GM12878 (cell line): ENCODE results near the gene HOXD13. TPM values are rescaled to one million over a fixed set of nuclear protein-coding genes. Genes with fewer than 3 reads are reported as not detected.
A peak's percentile ranks its signal among the peaks of the same experiment; 100 is the strongest.

Source experiments
- ATAC-seq: fragments of 200-7000 bp; cut with Tn5 transposase; 3 replicates; pipeline ENCODE4 v1.9.1; 2020; ENCODE audit warnings: mild to moderate bottlenecking, moderate library complexity
- BruUV-seq: library from RNA; stranded (reverse); fragments of 400-500 nt; replicated peaks from 2 replicates; lab custom pipeline; 2021; lab: Mats Ljungman, UMichigan
- CTCF ChIA-PET: fragments of 300-600 bp; sonication (Branson Sonifier 250); formaldehyde crosslinking; extraction: SDS; loops from one replicate; lab custom pipeline; 2021; ENCODE audit warnings: inconsistent platforms; lab: Yijun Ruan, JAX
- POLR2A ChIA-PET: fragments of 350-600 bp; formaldehyde crosslinking; extraction: SDS; loops from one replicate; lab custom pipeline; 2021; ENCODE audit warnings: inconsistent platforms; lab: Charles Lee
- RAD21 ChIA-PET: fragments of 300-600 bp; sonication (Branson Sonifier 250); formaldehyde crosslinking; loops from one replicate; lab custom pipeline; 2023; ENCODE audit warnings: antibody characterized with exemption; ENCODE audit not compliant: unreplicated experiment; lab: Charles Lee
- SMC1A ChIA-PET: fragments of 300-600 bp; sonication (Branson Sonifier 250); formaldehyde crosslinking; loops from one replicate; lab custom pipeline; 2023; ENCODE audit not compliant: unreplicated experiment, uncharacterized antibody; lab: Charles Lee
- DNase-seq: peaks from one replicate; pipeline ENCODE4 v3.0.0-alpha.2; 2011; ENCODE audit warnings: low read depth, low spot score
- FAIRE-seq: peaks from 3 replicates; lab custom pipeline; 2011; peaks lifted over from hg19 to GRCh38; lab: Jason Lieb, UNC
- H2AFZ ChIP-seq: 2 replicates; pipeline ENCODE4 v1.6.0; 2011; ENCODE audit warnings: low read depth, low read length, control low read depth; ENCODE audit not compliant: control insufficient read depth
- H3K27ac ChIP-seq: 2 replicates; pipeline ENCODE4 v1.5.1; 2011; ENCODE audit warnings: control low read depth; ENCODE audit not compliant: control insufficient read depth, insufficient read depth
- H3K27me3 ChIP-seq, 2 experiments: replicated peaks in 1 of 2; 2 replicates each; pipeline versions ENCODE4 v1.6.0 to v1.6.1; 2011; ENCODE audit warnings: low read length in 1 of 2; ENCODE audit not compliant: control insufficient read depth in 2 of 2, insufficient read depth in 2 of 2
- H3K36me3 ChIP-seq, 2 experiments: 2 replicates each; pipeline ENCODE4 v1.5.1; 2011; ENCODE audit warnings: low read length in 1 of 2; ENCODE audit not compliant: control insufficient read depth in 2 of 2, insufficient read depth in 2 of 2
- H3K4me1 ChIP-seq: 2 replicates; pipeline ENCODE4 v1.6.1; 2011; ENCODE audit warnings: mild to moderate bottlenecking, low read length, moderate library complexity, mixed read lengths; ENCODE audit not compliant: control insufficient read depth, insufficient read depth
- H3K4me2 ChIP-seq: 2 replicates; pipeline ENCODE4 v1.6.0; 2011; ENCODE audit warnings: control low read depth; ENCODE audit not compliant: control insufficient read depth, insufficient read depth
- H3K4me3 ChIP-seq: fragments of 200-600 bp; sonication (generic); 2 replicates; pipeline ENCODE4 v1.5.1; 2016
- H3K79me2 ChIP-seq: 2 replicates; pipeline ENCODE4 v1.6.0; 2011; ENCODE audit warnings: low read length; ENCODE audit not compliant: control insufficient read depth, insufficient read depth
- H3K9ac ChIP-seq: 2 replicates; pipeline ENCODE4 v1.8.0; 2011; ENCODE audit warnings: low read length, control low read depth, mixed read lengths; ENCODE audit not compliant: control insufficient read depth, insufficient read depth
- H3K9me3 ChIP-seq: replicated peaks from 3 replicates; pipeline ENCODE4 v1.5.1; 2011; ENCODE audit warnings: mild to moderate bottlenecking, low read length; ENCODE audit not compliant: control insufficient read depth, insufficient read depth
- H4K20me1 ChIP-seq: 2 replicates; pipeline ENCODE4 v1.6.0; 2011; ENCODE audit not compliant: control insufficient read depth, insufficient read depth
- ATF7 ChIP-seq: fragments of 450-650 bp; IDR thresholded peaks from 2 replicates; pipeline ENCODE4 v1.6.1; 2016; ENCODE audit warnings: low read depth, mild to moderate bottlenecking
- NR2C1 ChIP-seq: fragments of 450-650 bp; IDR thresholded peaks from 2 replicates; pipeline ENCODE4 v1.6.1; 2017; ENCODE audit warnings: antibody characterized with exemption, mild to moderate bottlenecking, moderate library complexity
- SIX5 ChIP-seq: IDR thresholded peaks from 2 replicates; pipeline ENCODE4 v1.6.1; 2011; ENCODE audit warnings: mild to moderate bottlenecking, low read depth, low read length, moderate library complexity; ENCODE audit not compliant: severe bottlenecking
- STAT3 ChIP-seq: IDR thresholded peaks from 2 replicates; pipeline ENCODE4 v1.6.1; 2011; ENCODE audit warnings: low read depth, low read length, improper control_type of control experiment
- SUZ12 ChIP-seq: fragments of 200-600 bp; sonication (generic); IDR thresholded peaks from one replicate; pipeline ENCODE4 v1.6.1; 2018; ENCODE audit warnings: antibody characterized with exemption, mild to moderate bottlenecking; ENCODE audit not compliant: unreplicated experiment
- WGBS: methylation state at CpG from one replicate; pipeline ENCODE4 v1.1.6; 2016; ENCODE audit warnings: low lambda C conversion rate; ENCODE audit not compliant: insufficient replicate concordance, insufficient coverage; ENCODE audit errors: missing lambda C conversion rate; 5-methylcytosine and 5-hydroxymethylcytosine counted together
- in situ Hi-C: fragments of 300-500 bp; cut with MboI; formaldehyde crosslinking; loops from 9 replicates; pipeline ENCODE4 v1.14.3; 2018; ENCODE audit warnings: mixed read lengths
- intact Hi-C: fragments of 100-400 bp; cut with micrococcal nuclease; formaldehyde crosslinking; loops from one replicate; pipeline ENCODE4 v1.14.2; 2022; ENCODE audit not compliant: unreplicated experiment
- polyA plus RNA-seq, 11 experiments: library from polyadenylated mRNA; depleted of rRNA in 4 of 11; unstranded in 6 of 11; stranded (reverse) in 5 of 11; fragments of >200 nt; fragmentation: Nextera tagmentation in 4 of 11; fragmentation: Illumina TruSeq in 1 of 11; extraction: Ambion mirVana in 4 of 11; extraction: Trizol in 1 of 11; gene quantifications; 1 replicate in 1 of 11; 2 replicates in 10 of 11; pipeline versions ENCODE4 v1.2.1 to v1.2.3, GENCODE V29; 2011 to 2016; ENCODE audit warnings: inconsistent platforms in 2 of 11, missing spikeins in 2 of 11, low read depth in 1 of 11
- total RNA-seq, 4 experiments: library from RNA; depleted of rRNA in 3 of 4; stranded (reverse); fragments of >200 nt in 3 of 4; fragmentation: Illumina TruSeq in 1 of 4; extraction: Trizol in 1 of 4; gene quantifications; 2 replicates each; pipeline versions ENCODE4 v1.2.1 to v1.2.3, GENCODE V29; 2013 to 2021
- TF ChIP-seq, protein P1 (sequence below): IDR thresholded peaks from 2 replicates; pipeline ENCODE4 v1.6.1; 2012; ENCODE audit warnings: low read length, inconsistent platforms

HOXD13 gene
- total and polyA plus RNA-seq, 10 of the 15 experiments (the other 5 are each of a cell fraction or from before 2014, with no cell fraction given): not detected

DNA sequence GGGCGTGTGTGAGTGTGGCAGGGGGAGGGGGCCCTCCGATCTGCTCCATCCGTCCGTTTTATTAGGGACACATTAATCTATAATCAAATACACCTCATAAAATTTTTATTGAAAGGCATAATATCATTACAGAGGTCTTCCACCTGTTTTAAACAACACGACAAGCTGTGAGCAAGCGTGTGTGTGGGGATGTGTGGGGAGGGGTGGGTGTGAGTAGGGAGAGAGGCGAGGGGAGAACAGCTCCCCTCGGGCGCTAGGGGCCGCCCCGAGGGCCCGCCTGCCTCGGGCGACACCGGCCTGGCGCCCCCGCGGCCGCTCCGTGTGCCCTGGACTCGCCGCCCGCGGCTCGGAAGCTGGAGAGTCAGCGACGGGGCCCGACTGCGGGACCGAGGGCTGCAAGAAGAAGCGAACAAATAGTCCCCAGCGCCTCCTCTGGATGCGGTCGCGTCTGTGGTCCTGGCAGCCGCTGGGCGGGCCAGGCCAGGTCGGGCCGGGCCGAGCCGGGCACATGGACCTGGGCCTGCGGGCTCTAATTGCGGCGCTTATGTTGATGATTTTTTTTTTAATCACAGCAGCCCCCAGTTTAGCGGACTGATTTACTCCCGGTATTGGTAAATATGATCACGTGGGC, 29.6 kb downstream of the HOXD13 start:
- no peak for FAIRE-seq
- no peak overlapping the region for H3K4me2 ChIP-seq
- WGBS: 42% methylated on average over 37 of the region's 47 CpGs

DNA sequence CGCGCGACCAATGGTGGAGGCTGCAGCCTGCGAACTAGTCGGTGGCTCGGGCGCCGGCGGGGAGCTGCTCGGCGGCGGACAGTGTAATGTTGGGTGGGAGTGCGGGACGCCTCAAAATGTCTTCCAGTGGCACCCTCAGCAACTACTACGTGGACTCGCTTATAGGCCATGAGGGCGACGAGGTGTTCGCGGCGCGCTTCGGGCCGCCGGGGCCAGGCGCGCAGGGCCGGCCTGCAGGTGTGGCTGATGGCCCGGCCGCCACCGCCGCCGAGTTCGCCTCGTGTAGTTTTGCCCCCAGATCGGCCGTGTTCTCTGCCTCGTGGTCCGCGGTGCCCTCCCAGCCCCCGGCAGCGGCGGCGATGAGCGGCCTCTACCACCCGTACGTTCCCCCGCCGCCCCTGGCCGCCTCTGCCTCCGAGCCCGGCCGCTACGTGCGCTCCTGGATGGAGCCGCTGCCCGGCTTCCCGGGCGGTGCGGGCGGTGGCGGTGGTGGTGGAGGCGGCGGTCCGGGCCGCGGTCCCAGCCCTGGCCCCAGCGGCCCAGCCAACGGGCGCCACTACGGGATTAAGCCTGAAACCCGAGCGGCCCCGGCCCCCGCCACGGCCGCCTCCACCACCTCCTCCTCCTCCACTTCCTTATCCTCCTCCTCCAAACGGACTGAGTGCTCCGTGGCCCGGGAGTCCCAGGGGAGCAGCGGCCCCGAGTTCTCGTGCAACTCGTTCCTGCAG, 30.3 kb downstream of the HOXD13 start, which contains the start of gene HOXD9:
TSS of gene HOXD9 (plus strand) at position 37 of the 728 bp plus-strand sequence. CDS start at position 87, 50 bp downstream.
- DNase-seq (no peak), ATAC-seq (no peak), FAIRE-seq (no peak)
- Histone ChIP-seq H3K9ac (no peak within 1 kb of the TSS), H3K36me3 (no peaks in the 10 kb centered on the region), H2AFZ (no peak within 1 kb of the TSS), H3K27me3 (peaks cover 5 to 30% of the 10 kb centered on the region in 2 experiments), H3K4me1 (no peaks in the 10 kb centered on the region), H3K27ac (no peak within 1 kb of the TSS), H3K4me3 (no peak within 1 kb of the TSS), H3K79me2 (no peaks in the 10 kb centered on the region), H3K9me3 (no peaks in the 10 kb centered on the region; the same call in 2 of the 3 replicates), H3K4me2 (no peak within 1 kb of the TSS), H4K20me1 (no peaks in the 10 kb centered on the region)
- RAD21 ChIA-PET: no interaction called here
- intact Hi-C loops (no loop called here), in situ Hi-C loops (loop anchor here (10.0 kb wide), 1 partner anchor 702 kb away; no protein-coding TSS in a partner anchor)
- peak; percentile 64 for TF ChIP-seq SUZ12
- no peak for TF ChIP-seq ATF7
- TF ChIP-seq, protein P1, sequence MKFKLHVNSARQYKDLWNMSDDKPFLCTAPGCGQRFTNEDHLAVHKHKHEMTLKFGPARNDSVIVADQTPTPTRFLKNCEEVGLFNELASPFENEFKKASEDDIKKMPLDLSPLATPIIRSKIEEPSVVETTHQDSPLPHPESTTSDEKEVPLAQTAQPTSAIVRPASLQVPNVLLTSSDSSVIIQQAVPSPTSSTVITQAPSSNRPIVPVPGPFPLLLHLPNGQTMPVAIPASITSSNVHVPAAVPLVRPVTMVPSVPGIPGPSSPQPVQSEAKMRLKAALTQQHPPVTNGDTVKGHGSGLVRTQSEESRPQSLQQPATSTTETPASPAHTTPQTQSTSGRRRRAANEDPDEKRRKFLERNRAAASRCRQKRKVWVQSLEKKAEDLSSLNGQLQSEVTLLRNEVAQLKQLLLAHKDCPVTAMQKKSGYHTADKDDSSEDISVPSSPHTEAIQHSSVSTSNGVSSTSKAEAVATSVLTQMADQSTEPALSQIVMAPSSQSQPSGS: no peak
- no peak for TF ChIP-seq SIX5
- POLR2A ChIA-PET: no interaction called here
- WGBS: 74% methylated on average over 42 of the region's 84 CpGs
- CTCF ChIA-PET: interaction anchor here (2.1 kb wide), 1 partner anchor 529 kb away, joined by 7 read pairs; no protein-coding TSS in a partner anchor
- BruUV-seq: no TSS peak
- SMC1A ChIA-PET: no interaction called here

More for the DNA sequence above, 29.6 kb downstream of the HOXD13 start:
- Histone ChIP-seq H3K79me2 (no peaks in the 10 kb centered on the region), H4K20me1 (no peaks in the 10 kb centered on the region), H3K4me3 (no peak overlapping the region), H2AFZ (no peak overlapping the region), H3K4me1 (no peaks in the 10 kb centered on the region), H3K9me3 (no peaks in the 10 kb centered on the region; the same call in 2 of the 3 replicates), H3K27ac (no peak overlapping the region), H3K36me3 (no peaks in the 10 kb centered on the region), H3K27me3 (peaks cover 5 to 35% of the 10 kb centered on the region in 2 experiments), H3K9ac (no peak overlapping the region)
- ATAC-seq (no peak), DNase-seq (no peak)
- CTCF ChIA-PET: interaction anchor here (2.1 kb wide), 1 partner anchor 530 kb away, joined by 7 read pairs; no protein-coding TSS in a partner anchor
- TF ChIP-seq STAT3 (no peak), SUZ12 (peak; percentile 86), NR2C1 (no peak)
- BruUV-seq: no TSS peak
- SMC1A ChIA-PET: no interaction called here
- POLR2A ChIA-PET: no interaction called here
- intact Hi-C loops (no loop called here), in situ Hi-C loops (loop anchor here (10.0 kb wide), 1 partner anchor 703 kb away; no protein-coding TSS in a partner anchor)
- RAD21 ChIA-PET: no interaction called here
